Central memory CD8-positive, alpha-beta T cell (primary cell): ENCODE results near the gene MARCHF3.
A peak's percentile ranks its signal among the peaks of the same experiment; 100 is the strongest.

Experiments
- ATAC-seq: fragments of 150-1000 bp; cut with Tn5 transposase; replicated peaks from 2 replicates; pipeline ENCODE4 v1.10.0; 2022; ENCODE audit warnings: mild to moderate bottlenecking, moderate FRiP score, moderate number of reproducible peaks; ENCODE audit not compliant: poor library complexity, severe bottlenecking; ENCODE audit errors: extremely low read depth
- DNase-seq, 2 donors: peaks; one replicate each; pipeline ENCODE4 v3.0.0; 2021; ENCODE audit warnings: low spot score in 2 of 2
- H3K27ac Mint-ChIP-seq: one replicate; pipeline ENCODE4 v1.8.0; 2022; ENCODE audit warnings: low read depth, mild to moderate bottlenecking, moderate library complexity, mixed read lengths
- H3K27me3 Mint-ChIP-seq: one replicate; pipeline ENCODE4 v1.8.0; 2022; ENCODE audit warnings: mixed read lengths
- H3K36me3 Mint-ChIP-seq: one replicate; pipeline ENCODE4 v1.8.0; 2022; ENCODE audit warnings: mild to moderate bottlenecking, moderate library complexity, mixed read lengths; ENCODE audit not compliant: insufficient read depth
- H3K4me1 Mint-ChIP-seq: one replicate; pipeline ENCODE4 v1.8.0; 2022; ENCODE audit warnings: mixed read lengths
- H3K4me3 Mint-ChIP-seq: one replicate; pipeline ENCODE4 v1.8.0; 2022; ENCODE audit warnings: mild to moderate bottlenecking, moderate library complexity, mixed read lengths
- H3K9me3 Mint-ChIP-seq: one replicate; pipeline ENCODE4 v1.8.0; 2022; ENCODE audit warnings: mixed read lengths

Gene MARCHF3

DNA sequence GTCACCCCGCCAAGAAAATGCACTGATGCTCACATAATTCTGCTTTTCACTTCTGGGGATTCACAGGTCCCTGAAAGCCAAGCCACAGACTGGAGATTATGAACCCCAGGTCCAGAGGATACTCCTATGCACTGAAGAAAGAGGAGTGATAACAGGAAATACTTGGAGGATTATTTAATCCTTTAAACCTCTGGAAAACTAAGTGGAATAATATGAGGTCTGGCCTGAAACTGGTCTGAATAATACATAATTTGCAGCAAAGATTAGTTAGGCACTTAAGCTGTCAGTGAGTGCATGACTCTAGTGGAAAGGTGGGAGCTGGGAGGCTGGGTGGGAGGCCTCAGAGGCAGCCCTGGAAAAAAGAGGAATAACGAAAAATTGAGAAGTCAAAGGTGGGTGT is 45.7 kb downstream of the MARCHF3 start:
- Mint-ChIP-seq H3K4me1 (peaks cover 7% of the 10 kb centered on the region), H3K9me3 (no peaks in the 10 kb centered on the region), H3K36me3 (no peaks in the 10 kb centered on the region), H3K4me3 (no peak overlapping the region), H3K27me3 (no peaks in the 10 kb centered on the region), H3K27ac (no peak overlapping the region)
- DNase-seq (no peak), ATAC-seq (no peak)

DNA sequence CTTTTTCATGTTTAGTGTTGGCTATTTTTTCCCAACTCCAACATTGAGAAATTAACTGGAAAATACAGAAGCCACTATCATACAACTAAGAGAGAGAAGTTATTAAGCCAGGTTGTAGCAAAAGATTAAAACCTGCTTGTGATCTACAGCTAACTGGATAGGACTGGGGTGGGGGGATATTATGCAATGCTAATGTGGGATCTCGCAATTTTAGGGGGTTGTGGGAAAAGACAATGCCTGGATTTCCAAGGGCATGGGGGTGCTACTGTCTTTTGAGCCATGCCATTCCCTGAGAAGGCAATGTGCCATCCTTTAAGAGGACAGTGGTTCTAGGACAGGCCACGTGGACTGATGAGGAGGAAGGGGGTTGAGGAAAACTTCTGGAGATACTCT is 46.5 kb downstream of the MARCHF3 start:
- no peak overlapping the region for H3K27ac Mint-ChIP-seq
- no peaks in the 10 kb centered on the region for H3K36me3 Mint-ChIP-seq
- H3K4me1 Mint-ChIP-seq = peaks cover 7% of the 10 kb centered on the region
- no peak for ATAC-seq
- no peak overlapping the region for H3K4me3 Mint-ChIP-seq
- H3K9me3 Mint-ChIP-seq = no peaks in the 10 kb centered on the region
- no peak for DNase-seq
- H3K27me3 Mint-ChIP-seq = no peaks in the 10 kb centered on the region

DNA sequence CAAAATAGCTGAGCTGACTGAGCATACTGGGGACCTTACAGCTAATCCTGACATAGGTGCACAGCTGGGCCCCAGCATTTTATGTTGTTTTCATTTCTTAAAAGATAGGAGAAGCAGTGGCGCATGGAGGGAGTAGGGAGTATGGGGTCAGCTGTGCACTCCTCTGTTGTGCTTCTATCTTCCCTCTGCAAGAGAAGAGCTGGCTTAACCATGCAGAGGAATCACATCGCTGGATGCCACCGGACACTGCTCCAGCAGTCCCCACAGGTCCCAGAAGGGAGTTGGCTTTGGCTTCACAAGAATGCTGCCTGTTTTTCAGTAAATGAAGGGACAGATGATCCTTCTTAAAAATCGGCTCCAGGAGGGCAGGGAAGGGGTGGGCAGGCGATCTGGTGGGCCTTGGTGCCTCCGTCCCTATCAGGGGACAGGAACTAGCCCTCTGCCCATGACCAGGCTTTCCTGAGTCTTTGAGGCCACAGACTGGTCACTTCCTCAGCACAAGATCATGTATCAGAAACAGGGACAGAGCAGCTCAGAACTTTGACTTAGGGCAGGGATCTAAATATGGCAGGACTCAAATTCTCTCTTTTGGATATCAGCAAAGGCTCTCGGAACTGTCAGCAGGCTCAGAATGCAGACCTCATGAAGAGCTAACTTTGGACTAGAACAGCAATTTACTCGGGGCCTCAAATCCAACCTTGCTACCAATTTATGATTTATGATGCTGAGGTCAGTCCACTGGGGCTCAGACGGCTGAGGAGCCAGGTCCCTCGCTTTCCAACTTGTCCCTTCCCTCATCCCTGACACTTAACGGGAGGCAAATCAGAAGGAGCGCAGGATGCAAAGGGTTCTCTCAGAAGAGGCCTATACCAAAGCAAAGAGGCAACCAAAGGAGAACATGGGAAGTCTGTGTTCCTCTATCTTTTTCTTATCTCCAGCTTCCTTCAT is 47.2 kb downstream of the MARCHF3 start:
- H3K4me1 Mint-ChIP-seq = peaks cover 4% of the 10 kb centered on the region
- no peaks in the 10 kb centered on the region for H3K9me3 Mint-ChIP-seq
- H3K27ac Mint-ChIP-seq = no peak overlapping the region
- ATAC-seq (no peak), DNase-seq (no peak)
- H3K36me3 Mint-ChIP-seq = no peaks in the 10 kb centered on the region
- no peak overlapping the region for H3K4me3 Mint-ChIP-seq
- no peaks in the 10 kb centered on the region for H3K27me3 Mint-ChIP-seq

DNA sequence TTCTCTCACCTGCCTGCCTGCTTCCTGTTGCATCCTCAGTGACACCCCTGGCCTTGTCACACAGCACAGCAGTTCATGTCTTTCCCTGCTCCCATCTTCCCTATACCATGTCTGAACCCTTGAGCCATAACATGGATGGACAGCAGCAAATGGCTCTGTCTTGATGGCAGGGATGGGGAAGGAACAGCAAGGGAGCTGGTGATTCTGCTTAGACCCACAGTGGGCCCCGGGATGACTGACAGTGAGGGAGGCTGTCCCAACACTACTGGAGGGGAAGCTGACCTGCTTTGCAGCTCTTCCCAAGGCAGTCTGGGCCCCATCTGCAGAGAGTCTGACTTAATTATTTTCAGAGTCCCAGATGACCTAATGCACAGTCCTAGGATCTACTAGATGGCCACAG is 48.2 kb downstream of the MARCHF3 start:
- ATAC-seq (no peak), DNase-seq (no peak)
- Mint-ChIP-seq H3K4me3 (no peak overlapping the region), H3K36me3 (no peaks in the 10 kb centered on the region), H3K27me3 (no peaks in the 10 kb centered on the region), H3K4me1 (no peaks in the 10 kb centered on the region), H3K9me3 (no peaks in the 10 kb centered on the region), H3K27ac (no peak overlapping the region)

DNA sequence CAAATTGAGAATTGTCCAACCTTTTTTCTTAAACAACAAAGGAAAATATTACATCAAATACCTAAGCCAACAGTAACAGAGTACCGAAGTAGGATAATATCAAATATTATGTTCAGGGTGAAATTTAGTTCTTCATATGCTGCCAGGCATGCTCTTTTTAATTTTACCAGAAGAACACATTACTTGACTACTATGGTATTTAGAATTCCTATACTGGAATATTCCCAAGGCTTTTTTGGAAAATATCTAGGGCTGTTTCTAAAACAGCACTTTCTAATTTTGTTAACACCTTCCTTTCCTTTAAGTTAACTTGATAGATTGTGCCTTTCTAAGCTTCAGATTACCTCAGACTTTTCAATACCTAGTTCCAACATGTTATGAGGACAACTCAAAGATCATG is 48.7 kb downstream of the MARCHF3 start:
- ATAC-seq = no peak
- Mint-ChIP-seq H3K36me3 (no peaks in the 10 kb centered on the region), H3K4me3 (no peak overlapping the region), H3K9me3 (no peaks in the 10 kb centered on the region), H3K27ac (no peak overlapping the region), H3K4me1 (no peaks in the 10 kb centered on the region), H3K27me3 (no peaks in the 10 kb centered on the region)
- no peak for DNase-seq

DNA sequence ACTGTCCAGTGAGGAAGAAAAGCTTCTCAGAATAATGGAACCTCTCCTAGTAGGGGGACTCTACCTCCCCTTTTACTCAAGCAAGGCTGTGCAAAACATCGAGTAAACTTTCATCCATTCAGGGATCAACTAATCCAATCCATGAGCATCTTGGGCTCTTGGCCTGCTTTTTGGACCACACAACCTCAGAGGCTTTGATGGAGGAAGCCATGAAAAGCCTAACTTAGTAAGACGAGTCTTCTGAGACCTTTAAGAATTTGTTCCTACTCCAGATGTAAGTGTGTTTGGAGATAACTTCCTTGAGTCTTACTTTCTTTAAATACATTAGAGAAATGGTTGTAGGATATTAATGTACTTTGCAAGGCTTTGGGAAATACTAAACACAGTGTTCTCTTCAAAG is 49.1 kb downstream of the MARCHF3 start:
- ATAC-seq (no peak), DNase-seq (no peak)
- H3K27me3 Mint-ChIP-seq = no peaks in the 10 kb centered on the region
- H3K27ac Mint-ChIP-seq = no peak overlapping the region
- no peaks in the 10 kb centered on the region for H3K36me3 Mint-ChIP-seq
- H3K9me3 Mint-ChIP-seq = no peaks in the 10 kb centered on the region
- no peaks in the 10 kb centered on the region for H3K4me1 Mint-ChIP-seq
- H3K4me3 Mint-ChIP-seq = no peak overlapping the region

DNA sequence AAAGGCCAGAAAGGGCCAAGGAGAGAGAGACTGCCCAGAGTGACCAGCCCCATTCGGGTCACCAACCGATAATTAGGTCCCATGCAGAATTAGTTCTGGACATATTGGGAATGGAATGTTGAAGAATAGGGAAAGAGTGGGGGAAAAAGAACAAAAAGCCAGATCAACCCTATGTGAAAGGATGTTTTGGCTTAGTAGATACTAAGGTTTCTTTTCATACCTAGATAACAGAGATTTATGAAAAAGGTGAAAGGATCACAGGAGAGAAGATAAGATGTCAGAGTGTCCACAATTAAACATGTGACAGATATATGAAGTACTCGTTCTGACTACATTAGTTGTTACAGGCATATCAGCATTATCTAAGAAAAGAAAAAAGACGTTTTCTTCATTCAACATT is 52.1 kb downstream of the MARCHF3 start:
- peaks cover under 1% of the 10 kb centered on the region for H3K4me1 Mint-ChIP-seq

DNA sequence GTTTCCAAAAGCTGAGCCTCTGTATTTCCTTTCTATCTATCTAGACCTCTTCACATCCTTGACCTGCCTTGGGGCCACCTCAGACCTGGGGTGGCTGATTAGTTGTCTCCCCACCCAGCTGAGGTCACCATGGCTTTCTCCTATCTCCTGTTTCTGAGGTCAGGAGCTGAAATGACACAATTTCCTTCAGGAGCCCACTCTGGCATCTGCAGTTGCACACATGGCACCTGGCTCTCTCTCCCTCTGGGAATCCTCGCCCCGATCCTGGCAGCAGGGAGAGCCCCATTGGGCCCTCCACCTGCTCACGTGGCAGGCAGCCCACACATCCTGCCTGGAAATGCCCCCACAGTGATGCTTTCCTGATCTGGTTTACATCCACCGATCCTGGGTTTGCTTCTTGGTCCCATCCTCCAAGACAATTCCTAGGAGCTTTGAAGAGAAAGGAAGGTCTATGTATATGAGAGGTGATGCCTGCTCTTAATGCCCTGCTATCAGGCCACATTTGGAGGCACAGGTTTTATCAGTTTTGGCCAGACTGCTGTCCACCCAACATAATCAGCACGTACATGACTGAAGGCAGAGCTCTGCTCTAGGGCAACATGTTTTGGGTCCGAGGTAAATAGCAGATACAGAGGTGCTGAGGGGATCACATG is 53.7 kb downstream of the MARCHF3 start:
- Mint-ChIP-seq H3K4me3 (no peak overlapping the region), H3K27ac (no peak overlapping the region)

More for the DNA sequence above, 52.1 kb downstream of the MARCHF3 start:
- Mint-ChIP-seq H3K36me3 (no peaks in the 10 kb centered on the region), H3K27ac (no peak overlapping the region), H3K4me3 (no peak overlapping the region), H3K9me3 (no peaks in the 10 kb centered on the region), H3K27me3 (no peaks in the 10 kb centered on the region)
- DNase-seq (no peak), ATAC-seq (no peak)

DNA sequence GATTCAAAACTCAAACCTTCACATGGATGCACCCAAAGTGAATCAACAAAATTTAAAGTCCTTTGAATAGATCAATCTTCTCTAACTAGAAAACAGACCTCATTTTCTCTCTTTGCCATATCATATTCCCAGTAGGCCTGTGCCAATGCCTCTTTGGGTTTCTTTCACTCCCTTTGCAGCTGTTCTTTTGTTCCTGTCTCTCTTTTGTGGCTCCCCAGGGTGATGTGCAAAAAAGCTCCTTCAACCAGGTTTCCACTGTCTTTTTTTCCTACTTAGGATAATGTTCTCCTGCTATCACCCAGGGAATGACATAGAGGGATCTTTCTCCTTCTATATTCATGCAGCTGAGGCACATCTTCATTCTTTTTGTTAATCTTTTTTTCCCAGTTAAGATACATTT is 54.6 kb downstream of the MARCHF3 start:
- Mint-ChIP-seq H3K4me3 (no peak overlapping the region), H3K27ac (no peak overlapping the region), H3K9me3 (no peaks in the 10 kb centered on the region), H3K36me3 (no peaks in the 10 kb centered on the region), H3K27me3 (no peaks in the 10 kb centered on the region), H3K4me1 (peaks cover 12% of the 10 kb centered on the region)
- DNase-seq (no peak), ATAC-seq (no peak)

More for the DNA sequence above, 53.7 kb downstream of the MARCHF3 start:
- H3K9me3 Mint-ChIP-seq = no peaks in the 10 kb centered on the region
- H3K27me3 Mint-ChIP-seq = no peaks in the 10 kb centered on the region
- DNase-seq = no peak
- H3K36me3 Mint-ChIP-seq = no peaks in the 10 kb centered on the region
- peaks cover 12% of the 10 kb centered on the region for H3K4me1 Mint-ChIP-seq
- ATAC-seq = no peak

DNA sequence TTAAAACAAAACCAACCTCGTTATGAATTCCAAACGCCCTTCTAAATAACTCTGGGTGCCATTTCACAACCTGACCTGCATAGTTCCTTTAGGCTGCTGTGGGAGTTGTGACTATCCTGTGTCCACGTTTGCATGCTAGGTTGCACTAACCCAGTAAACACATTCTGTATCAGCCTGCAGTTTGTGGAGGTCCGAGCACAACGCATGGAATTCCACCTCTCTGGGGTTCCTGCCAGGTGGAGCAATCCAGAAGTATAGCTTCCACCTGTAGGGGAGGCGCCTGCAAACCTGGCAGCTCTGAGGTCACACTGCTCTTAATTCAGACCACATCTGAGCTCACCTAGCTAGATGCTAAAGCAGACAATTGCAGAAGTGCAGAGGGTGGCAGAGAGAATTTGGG is 57.2 kb downstream of the MARCHF3 start:
- no peak for ATAC-seq
- peaks cover 12% of the 10 kb centered on the region for H3K4me1 Mint-ChIP-seq

DNA sequence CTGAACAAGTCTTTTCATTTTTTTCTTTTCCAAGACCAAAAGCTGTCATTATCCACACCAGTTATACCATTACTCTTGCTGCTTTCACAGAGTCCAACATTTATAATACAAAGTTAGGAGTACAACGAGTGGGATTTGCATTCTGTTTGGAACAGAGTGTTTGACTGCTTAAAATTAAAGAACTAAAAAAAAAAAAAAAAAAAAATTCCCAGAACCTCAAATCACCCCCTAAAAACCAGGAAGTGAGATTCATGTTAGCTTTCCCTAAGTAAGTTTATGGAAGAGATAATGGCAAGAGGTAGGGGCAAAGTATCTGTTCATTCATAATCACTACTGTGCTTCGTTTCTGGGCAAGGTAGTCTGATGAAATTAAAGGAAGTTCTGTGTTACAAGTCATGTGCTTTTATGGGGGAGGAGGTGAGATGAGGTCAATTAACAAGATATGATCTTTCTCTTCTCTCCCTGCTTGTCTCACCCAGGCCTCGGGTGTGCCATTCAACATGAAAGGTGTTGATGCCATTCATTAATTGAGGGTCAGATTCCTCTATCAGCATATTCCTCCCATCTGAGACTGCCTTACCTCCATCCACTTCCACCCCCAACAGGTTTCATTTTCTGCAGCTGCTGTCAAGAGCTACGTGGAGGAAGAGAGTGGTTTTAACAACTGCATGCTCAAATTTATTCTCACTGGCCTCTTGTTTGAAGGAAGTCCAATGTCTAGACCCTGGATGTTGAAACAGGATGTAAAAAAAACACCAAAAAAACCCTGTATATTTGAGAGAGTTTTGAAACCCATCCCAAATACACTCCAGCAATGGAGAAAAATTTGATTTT is 58.1 kb downstream of the MARCHF3 start:
- H3K4me3 Mint-ChIP-seq = peak overlapping the region; percentile 45
- DNase-seq (peak in 1 of 2 donors; percentile 23), ATAC-seq (peak; percentile 86)
- no peaks in the 10 kb centered on the region for H3K9me3 Mint-ChIP-seq
- H3K27me3 Mint-ChIP-seq = no peaks in the 10 kb centered on the region
- H3K36me3 Mint-ChIP-seq = peaks cover 1% of the 10 kb centered on the region
- H3K4me1 Mint-ChIP-seq = peaks cover 12% of the 10 kb centered on the region
- peak overlapping the region; percentile 85 for H3K27ac Mint-ChIP-seq

More for the DNA sequence above, 57.2 kb downstream of the MARCHF3 start:
- DNase-seq = no peak
- H3K4me3 Mint-ChIP-seq = peak overlapping the region; percentile 45
- H3K9me3 Mint-ChIP-seq = no peaks in the 10 kb centered on the region
- no peaks in the 10 kb centered on the region for H3K27me3 Mint-ChIP-seq
- H3K36me3 Mint-ChIP-seq = peaks cover 1% of the 10 kb centered on the region
- H3K27ac Mint-ChIP-seq = peak overlapping the region; percentile 85

DNA sequence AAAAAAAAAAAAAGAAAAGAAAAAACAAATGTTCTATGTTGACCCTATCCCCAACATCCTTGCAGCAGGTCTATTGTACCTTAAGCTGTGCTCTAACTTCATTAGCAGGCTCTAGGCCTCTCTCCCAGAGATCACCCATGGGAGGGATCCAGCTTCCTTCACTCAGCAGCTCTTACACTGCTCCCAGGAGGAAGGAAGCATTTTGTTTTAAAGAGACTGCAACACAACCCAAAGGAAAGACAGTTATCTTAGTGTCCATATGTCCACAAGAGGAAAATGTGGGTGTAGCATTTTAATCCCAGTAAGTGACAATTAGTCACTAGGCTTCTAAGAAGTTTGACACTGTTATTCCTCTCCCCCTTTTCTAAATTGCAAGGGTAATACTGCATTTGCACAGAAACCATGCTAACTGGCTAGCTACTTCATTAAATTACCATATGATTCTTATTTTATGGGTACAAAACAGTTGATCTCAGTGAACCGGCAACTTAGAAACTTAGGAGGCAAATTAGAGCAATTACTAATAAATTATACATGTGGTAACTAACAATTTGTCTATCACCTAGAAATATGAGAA is 58.8 kb downstream of the MARCHF3 start:
- Mint-ChIP-seq H3K4me3 (no peak overlapping the region), H3K27me3 (no peaks in the 10 kb centered on the region), H3K4me1 (peaks cover 12% of the 10 kb centered on the region), H3K9me3 (no peaks in the 10 kb centered on the region), H3K36me3 (peaks cover 1% of the 10 kb centered on the region), H3K27ac (no peak overlapping the region)
- no peak for ATAC-seq
- no peak for DNase-seq
